ENCODE results near the gene MBLAC1. TPM values are rescaled to one million over a fixed set of nuclear protein-coding genes. Genes with fewer than 3 reads are reported as not detected.
A peak's percentile ranks its signal among the peaks of the same experiment; 100 is the strongest.

The MBLAC1 gene
- total and polyA plus RNA-seq, 10 of the 15 experiments (the other 5 are each of a cell fraction or from before 2014, with no cell fraction given) = 0.24 to 3.2 (median 1.8) TPM; not detected in 1

DNA sequence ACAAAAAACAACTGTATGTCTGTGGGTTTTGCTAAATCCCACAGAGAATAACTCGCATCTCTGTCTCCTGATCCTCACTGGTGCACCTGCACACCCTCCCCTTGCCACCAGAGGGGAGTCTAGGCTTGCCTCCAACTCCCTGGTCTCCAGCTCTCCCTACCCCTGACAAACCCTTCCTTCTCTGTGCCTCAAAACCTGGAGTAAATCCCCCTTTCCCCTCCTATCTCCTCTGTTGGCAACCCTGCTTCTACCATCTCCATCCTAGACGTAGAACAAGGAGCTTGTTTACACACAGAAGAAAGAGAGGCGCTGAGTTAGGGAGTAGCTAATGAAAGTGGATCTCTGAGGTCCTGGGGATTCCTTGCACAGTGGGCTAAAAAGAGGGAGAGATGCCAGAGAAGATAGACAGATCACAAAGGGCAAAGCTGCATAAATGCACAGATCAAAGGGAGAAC lies 6.0 kb downstream of the MBLAC1 start (continued):
- TF ChIP-seq, protein P1, sequence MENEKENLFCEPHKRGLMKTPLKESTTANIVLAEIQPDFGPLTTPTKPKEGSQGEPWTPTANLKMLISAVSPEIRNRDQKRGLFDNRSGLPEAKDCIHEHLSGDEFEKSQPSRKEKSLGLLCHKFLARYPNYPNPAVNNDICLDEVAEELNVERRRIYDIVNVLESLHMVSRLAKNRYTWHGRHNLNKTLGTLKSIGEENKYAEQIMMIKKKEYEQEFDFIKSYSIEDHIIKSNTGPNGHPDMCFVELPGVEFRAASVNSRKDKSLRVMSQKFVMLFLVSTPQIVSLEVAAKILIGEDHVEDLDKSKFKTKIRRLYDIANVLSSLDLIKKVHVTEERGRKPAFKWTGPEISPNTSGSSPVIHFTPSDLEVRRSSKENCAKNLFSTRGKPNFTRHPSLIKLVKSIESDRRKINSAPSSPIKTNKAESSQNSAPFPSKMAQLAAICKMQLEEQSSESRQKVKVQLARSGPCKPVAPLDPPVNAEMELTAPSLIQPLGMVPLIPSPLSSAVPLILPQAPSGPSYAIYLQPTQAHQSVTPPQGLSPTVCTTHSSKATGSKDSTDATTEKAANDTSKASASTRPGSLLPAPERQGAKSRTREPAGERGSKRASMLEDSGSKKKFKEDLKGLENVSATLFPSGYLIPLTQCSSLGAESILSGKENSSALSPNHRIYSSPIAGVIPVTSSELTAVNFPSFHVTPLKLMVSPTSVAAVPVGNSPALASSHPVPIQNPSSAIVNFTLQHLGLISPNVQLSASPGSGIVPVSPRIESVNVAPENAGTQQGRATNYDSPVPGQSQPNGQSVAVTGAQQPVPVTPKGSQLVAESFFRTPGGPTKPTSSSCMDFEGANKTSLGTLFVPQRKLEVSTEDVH (IDR thresholded peaks at IDR 0.05; ENCODE audit: low read depth, partially characterized antibody) = no peak
- TF ChIP-seq, protein P2, sequence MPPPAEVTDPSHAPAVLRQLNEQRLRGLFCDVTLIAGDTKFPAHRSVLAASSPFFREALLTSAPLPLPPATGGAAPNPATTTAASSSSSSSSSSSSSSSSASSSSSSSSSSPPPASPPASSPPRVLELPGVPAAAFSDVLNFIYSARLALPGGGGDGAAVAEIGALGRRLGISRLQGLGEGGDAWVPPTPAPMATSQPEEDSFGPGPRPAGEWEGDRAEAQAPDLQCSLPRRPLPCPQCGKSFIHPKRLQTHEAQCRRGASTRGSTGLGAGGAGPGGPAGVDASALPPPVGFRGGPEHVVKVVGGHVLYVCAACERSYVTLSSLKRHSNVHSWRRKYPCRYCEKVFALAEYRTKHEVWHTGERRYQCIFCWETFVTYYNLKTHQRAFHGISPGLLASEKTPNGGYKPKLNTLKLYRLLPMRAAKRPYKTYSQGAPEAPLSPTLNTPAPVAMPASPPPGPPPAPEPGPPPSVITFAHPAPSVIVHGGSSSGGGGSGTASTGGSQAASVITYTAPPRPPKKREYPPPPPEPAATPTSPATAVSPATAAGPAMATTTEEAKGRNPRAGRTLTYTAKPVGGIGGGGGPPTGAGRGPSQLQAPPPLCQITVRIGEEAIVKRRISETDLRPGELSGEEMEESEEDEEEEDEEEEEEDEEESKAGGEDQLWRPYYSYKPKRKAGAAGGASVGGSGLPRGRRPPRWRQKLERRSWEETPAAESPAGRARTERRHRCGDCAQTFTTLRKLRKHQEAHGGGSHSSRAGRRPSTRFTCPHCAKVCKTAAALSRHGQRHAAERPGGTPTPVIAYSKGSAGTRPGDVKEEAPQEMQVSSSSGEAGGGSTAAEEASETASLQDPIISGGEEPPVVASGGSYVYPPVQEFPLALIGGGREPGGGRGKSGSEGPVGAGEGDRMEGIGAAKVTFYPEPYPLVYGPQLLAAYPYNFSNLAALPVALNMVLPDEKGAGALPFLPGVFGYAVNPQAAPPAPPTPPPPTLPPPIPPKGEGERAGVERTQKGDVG (CRISPR knock-in tag; IDR thresholded peaks at IDR 0.05) = no peak
- TF ChIP-seq, protein P3, sequence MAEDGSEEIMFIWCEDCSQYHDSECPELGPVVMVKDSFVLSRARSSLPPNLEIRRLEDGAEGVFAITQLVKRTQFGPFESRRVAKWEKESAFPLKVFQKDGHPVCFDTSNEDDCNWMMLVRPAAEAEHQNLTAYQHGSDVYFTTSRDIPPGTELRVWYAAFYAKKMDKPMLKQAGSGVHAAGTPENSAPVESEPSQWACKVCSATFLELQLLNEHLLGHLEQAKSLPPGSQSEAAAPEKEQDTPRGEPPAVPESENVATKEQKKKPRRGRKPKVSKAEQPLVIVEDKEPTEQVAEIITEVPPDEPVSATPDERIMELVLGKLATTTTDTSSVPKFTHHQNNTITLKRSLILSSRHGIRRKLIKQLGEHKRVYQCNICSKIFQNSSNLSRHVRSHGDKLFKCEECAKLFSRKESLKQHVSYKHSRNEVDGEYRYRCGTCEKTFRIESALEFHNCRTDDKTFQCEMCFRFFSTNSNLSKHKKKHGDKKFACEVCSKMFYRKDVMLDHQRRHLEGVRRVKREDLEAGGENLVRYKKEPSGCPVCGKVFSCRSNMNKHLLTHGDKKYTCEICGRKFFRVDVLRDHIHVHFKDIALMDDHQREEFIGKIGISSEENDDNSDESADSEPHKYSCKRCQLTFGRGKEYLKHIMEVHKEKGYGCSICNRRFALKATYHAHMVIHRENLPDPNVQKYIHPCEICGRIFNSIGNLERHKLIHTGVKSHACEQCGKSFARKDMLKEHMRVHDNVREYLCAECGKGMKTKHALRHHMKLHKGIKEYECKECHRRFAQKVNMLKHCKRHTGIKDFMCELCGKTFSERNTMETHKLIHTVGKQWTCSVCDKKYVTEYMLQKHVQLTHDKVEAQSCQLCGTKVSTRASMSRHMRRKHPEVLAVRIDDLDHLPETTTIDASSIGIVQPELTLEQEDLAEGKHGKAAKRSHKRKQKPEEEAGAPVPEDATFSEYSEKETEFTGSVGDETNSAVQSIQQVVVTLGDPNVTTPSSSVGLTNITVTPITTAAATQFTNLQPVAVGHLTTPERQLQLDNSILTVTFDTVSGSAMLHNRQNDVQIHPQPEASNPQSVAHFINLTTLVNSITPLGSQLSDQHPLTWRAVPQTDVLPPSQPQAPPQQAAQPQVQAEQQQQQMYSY (CRISPR knock-in tag; IDR thresholded peaks at IDR 0.05) = no peak
- no peak for TF ChIP-seq ZNF384 (IDR thresholded peaks at IDR 0.05; ENCODE audit: borderline replicate concordance, low read depth, low read length)
- TF ChIP-seq CREM (IDR thresholded peaks at IDR 0.05; ENCODE audit: low read depth) = no peak
- TF ChIP-seq BMI1 (IDR thresholded peaks at IDR 0.05; ENCODE audit: borderline replicate concordance) = no peak
- TF ChIP-seq IRF4 (IDR thresholded peaks at IDR 0.05; ENCODE audit: low read depth, low read length) = no peak
- 0 out of 2 replicates have a peak, but pooled peaks have one; percentile 33 for TF ChIP-seq TCF12 (IDR thresholded peaks at IDR 0.05; ENCODE audit: low read depth, low read length)
- TF ChIP-seq RBBP5 (conservative IDR thresholded peaks at IDR 0.05) = no peak
- TF ChIP-seq STAT1 (conservative IDR thresholded peaks at IDR 0.05) = no peak
- no peak for TF ChIP-seq MYB (IDR thresholded peaks at IDR 0.05; ENCODE audit: borderline replicate concordance, low read depth, low read length)
- TF ChIP-seq, protein P4, sequence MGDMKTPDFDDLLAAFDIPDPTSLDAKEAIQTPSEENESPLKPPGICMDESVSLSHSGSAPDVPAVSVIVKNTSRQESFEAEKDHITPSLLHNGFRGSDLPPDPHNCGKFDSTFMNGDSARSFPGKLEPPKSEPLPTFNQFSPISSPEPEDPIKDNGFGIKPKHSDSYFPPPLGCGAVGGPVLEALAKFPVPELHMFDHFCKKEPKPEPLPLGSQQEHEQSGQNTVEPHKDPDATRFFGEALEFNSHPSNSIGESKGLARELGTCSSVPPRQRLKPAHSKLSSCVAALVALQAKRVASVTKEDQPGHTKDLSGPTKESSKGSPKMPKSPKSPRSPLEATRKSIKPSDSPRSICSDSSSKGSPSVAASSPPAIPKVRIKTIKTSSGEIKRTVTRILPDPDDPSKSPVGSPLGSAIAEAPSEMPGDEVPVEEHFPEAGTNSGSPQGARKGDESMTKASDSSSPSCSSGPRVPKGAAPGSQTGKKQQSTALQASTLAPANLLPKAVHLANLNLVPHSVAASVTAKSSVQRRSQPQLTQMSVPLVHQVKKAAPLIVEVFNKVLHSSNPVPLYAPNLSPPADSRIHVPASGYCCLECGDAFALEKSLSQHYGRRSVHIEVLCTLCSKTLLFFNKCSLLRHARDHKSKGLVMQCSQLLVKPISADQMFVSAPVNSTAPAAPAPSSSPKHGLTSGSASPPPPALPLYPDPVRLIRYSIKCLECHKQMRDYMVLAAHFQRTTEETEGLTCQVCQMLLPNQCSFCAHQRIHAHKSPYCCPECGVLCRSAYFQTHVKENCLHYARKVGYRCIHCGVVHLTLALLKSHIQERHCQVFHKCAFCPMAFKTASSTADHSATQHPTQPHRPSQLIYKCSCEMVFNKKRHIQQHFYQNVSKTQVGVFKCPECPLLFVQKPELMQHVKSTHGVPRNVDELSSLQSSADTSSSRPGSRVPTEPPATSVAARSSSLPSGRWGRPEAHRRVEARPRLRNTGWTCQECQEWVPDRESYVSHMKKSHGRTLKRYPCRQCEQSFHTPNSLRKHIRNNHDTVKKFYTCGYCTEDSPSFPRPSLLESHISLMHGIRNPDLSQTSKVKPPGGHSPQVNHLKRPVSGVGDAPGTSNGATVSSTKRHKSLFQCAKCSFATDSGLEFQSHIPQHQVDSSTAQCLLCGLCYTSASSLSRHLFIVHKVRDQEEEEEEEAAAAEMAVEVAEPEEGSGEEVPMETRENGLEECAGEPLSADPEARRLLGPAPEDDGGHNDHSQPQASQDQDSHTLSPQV (IDR thresholded peaks at IDR 0.05) = no peak
- no peak for TF ChIP-seq SMAD5 (IDR thresholded peaks at IDR 0.05; ENCODE audit: low read depth)
- TF ChIP-seq TARDBP (IDR thresholded peaks at IDR 0.05; ENCODE audit: borderline replicate concordance) = no peak
- TF ChIP-seq, protein P5, sequence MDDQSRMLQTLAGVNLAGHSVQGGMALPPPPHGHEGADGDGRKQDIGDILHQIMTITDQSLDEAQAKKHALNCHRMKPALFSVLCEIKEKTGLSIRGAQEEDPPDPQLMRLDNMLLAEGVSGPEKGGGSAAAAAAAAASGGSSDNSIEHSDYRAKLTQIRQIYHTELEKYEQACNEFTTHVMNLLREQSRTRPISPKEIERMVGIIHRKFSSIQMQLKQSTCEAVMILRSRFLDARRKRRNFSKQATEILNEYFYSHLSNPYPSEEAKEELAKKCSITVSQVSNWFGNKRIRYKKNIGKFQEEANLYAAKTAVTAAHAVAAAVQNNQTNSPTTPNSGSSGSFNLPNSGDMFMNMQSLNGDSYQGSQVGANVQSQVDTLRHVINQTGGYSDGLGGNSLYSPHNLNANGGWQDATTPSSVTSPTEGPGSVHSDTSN (IDR thresholded peaks at IDR 0.05; ENCODE audit: insufficient replicate concordance, low read depth, low read length) = no peak

Measured in GM12878 (cell line).